Stomach smooth muscle (tissue), 2 donors: ENCODE results near the gene GABRG3.
"Not testable (repeated sequence)": the region's sequence is repeated elsewhere in the genome, so short reads cannot be mapped to it uniquely, and the experiment has no call there.

Source experiments
- H3K27ac ChIP-seq: one replicate; pipeline ENCODE4 v1.7.0; 2013; ENCODE audit warnings: mild to moderate bottlenecking, low read length, inconsistent platforms
- H3K27me3 ChIP-seq, 2 donors: one replicate each; pipeline ENCODE4 v1.7.0; 2013; ENCODE audit warnings: low read length in 2 of 2; ENCODE audit not compliant: insufficient read depth in 2 of 2, control insufficient read depth in 1 of 2
- H3K36me3 ChIP-seq, 2 donors: one replicate each; pipeline ENCODE4 v1.7.0; 2013; ENCODE audit warnings: low read length in 2 of 2; ENCODE audit not compliant: control insufficient read depth in 2 of 2, insufficient read depth in 2 of 2
- H3K4me1 ChIP-seq: one replicate; pipeline ENCODE4 v1.7.0; 2013; ENCODE audit warnings: low read length; ENCODE audit not compliant: control insufficient read depth, insufficient read depth
- H3K4me3 ChIP-seq, 2 donors: one replicate each; pipeline ENCODE4 v1.7.0; 2013; ENCODE audit warnings: low read length in 2 of 2
- H3K9ac ChIP-seq, 2 donors: one replicate each; pipeline ENCODE4 v1.7.0; 2013; ENCODE audit warnings: low read length in 2 of 2, mild to moderate bottlenecking in 1 of 2
- H3K9me3 ChIP-seq, 2 donors: one replicate each; pipeline ENCODE4 v1.7.0; 2013; ENCODE audit warnings: low read length in 2 of 2; ENCODE audit not compliant: control insufficient read depth in 2 of 2
- donor health status: healthy.
- donor health status: Pancreatic carcinoma.

Gene GABRG3

GRCh38 chr15:27352136-27352535 lies 381.2 kb downstream of the GABRG3 start:
- Histone ChIP-seq H3K9ac (no peak overlapping the region), H3K4me1 (no peaks in the 10 kb centered on the region), H3K27me3 (peaks cover 2 to 4% of the 10 kb centered on the region in 2 donors), H3K36me3 (no peaks in the 10 kb centered on the region), H3K27ac (no peak overlapping the region), H3K9me3 (no peaks in the 10 kb centered on the region), H3K4me3 (no peak overlapping the region)

GRCh38 chr15:27353856-27354255 lies 382.9 kb downstream of the GABRG3 start:
- no peaks in the 10 kb centered on the region for H3K36me3 ChIP-seq
- H3K27ac ChIP-seq: no peak overlapping the region
- H3K9me3 ChIP-seq: no peaks in the 10 kb centered on the region
- H3K4me1 ChIP-seq: no peaks in the 10 kb centered on the region
- H3K9ac ChIP-seq: no peak overlapping the region
- H3K27me3 ChIP-seq: peaks cover 9 to 10% of the 10 kb centered on the region in 2 donors
- no peak overlapping the region for H3K4me3 ChIP-seq

- H3K4me3 ChIP-seq: no peak overlapping the region
- no peaks in the 10 kb centered on the region for H3K4me1 ChIP-seq
- H3K27me3 ChIP-seq: peaks cover 9 to 12% of the 10 kb centered on the region in 2 donors
- no peak overlapping the region for H3K27ac ChIP-seq
- H3K9ac ChIP-seq: no peak overlapping the region
- no peaks in the 10 kb centered on the region for H3K9me3 ChIP-seq
- no peaks in the 10 kb centered on the region for H3K36me3 ChIP-seq
Measured at GRCh38 chr15:27358751-27359434, 387.9 kb downstream of the GABRG3 start.

- no peaks in the 10 kb centered on the region for H3K36me3 ChIP-seq
- H3K4me3 ChIP-seq: no peak overlapping the region
- H3K27me3 ChIP-seq: peaks cover 9 to 11% of the 10 kb centered on the region in 2 donors
- no peak overlapping the region for H3K27ac ChIP-seq
- H3K9me3 ChIP-seq: no peaks in the 10 kb centered on the region
- no peaks in the 10 kb centered on the region for H3K4me1 ChIP-seq
- H3K9ac ChIP-seq: no peak overlapping the region
Measured at GRCh38 chr15:27359586-27359985, 388.6 kb downstream of the GABRG3 start.

- H3K9me3 ChIP-seq: no peaks in the 10 kb centered on the region
- H3K36me3 ChIP-seq: no peaks in the 10 kb centered on the region
- H3K9ac ChIP-seq: no peak overlapping the region
- H3K27me3 ChIP-seq: peaks cover 9 to 11% of the 10 kb centered on the region in 2 donors
- no peak overlapping the region for H3K27ac ChIP-seq
- H3K4me1 ChIP-seq: no peaks in the 10 kb centered on the region
- H3K4me3 ChIP-seq: no peak overlapping the region
Measured at GRCh38 chr15:27360316-27360715, 389.3 kb downstream of the GABRG3 start.

GRCh38 chr15:27361438-27361837 lies 390.5 kb downstream of the GABRG3 start:
- H3K27me3 ChIP-seq: peaks cover 11 to 13% of the 10 kb centered on the region in 2 donors
- H3K4me3 ChIP-seq: no peak overlapping the region
- no peaks in the 10 kb centered on the region for H3K4me1 ChIP-seq
- H3K9me3 ChIP-seq: no peaks in the 10 kb centered on the region
- H3K36me3 ChIP-seq: no peaks in the 10 kb centered on the region
- H3K9ac ChIP-seq: no peak overlapping the region
- H3K27ac ChIP-seq: no peak overlapping the region

GRCh38 chr15:27365456-27365855 lies 394.5 kb downstream of the GABRG3 start:
- no peak overlapping the region for H3K4me3 ChIP-seq
- no peak overlapping the region for H3K27ac ChIP-seq
- no peaks in the 10 kb centered on the region for H3K9me3 ChIP-seq
- H3K36me3 ChIP-seq: no peaks in the 10 kb centered on the region
- H3K9ac ChIP-seq: no peak overlapping the region
- peaks cover 4 to 6% of the 10 kb centered on the region in 2 donors for H3K27me3 ChIP-seq
- H3K4me1 ChIP-seq: no peaks in the 10 kb centered on the region

GRCh38 chr15:27377391-27377790 lies 406.4 kb downstream of the GABRG3 start:
- not testable (repeated sequence) for H3K36me3 ChIP-seq, H3K9ac ChIP-seq, H3K27me3 ChIP-seq, H3K4me1 ChIP-seq, H3K4me3 ChIP-seq, H3K9me3 ChIP-seq, H3K27ac ChIP-seq

GRCh38 chr15:27382361-27383025 lies 411.5 kb downstream of the GABRG3 start:
- H3K27ac ChIP-seq: no peak overlapping the region
- no peaks in the 10 kb centered on the region for H3K27me3 ChIP-seq
- H3K36me3 ChIP-seq: no peaks in the 10 kb centered on the region
- H3K4me3 ChIP-seq: no peak overlapping the region
- no peaks in the 10 kb centered on the region for H3K4me1 ChIP-seq
- H3K9ac ChIP-seq: no peak overlapping the region
- H3K9me3 ChIP-seq: peaks cover 0 to 4% of the 10 kb centered on the region in 2 donors

- H3K27ac ChIP-seq: no peak overlapping the region
- H3K4me1 ChIP-seq: no peaks in the 10 kb centered on the region
- H3K9ac ChIP-seq: no peak overlapping the region
- peaks cover 0 to 4% of the 10 kb centered on the region in 2 donors for H3K9me3 ChIP-seq
- no peaks in the 10 kb centered on the region for H3K36me3 ChIP-seq
- H3K27me3 ChIP-seq: no peaks in the 10 kb centered on the region
- no peak overlapping the region for H3K4me3 ChIP-seq
Measured at GRCh38 chr15:27383726-27384125, 412.7 kb downstream of the GABRG3 start.

- Histone ChIP-seq H3K4me3 (no peak overlapping the region), H3K9me3 (no peaks in the 10 kb centered on the region), H3K27me3 (no peaks in the 10 kb centered on the region), H3K36me3 (no peaks in the 10 kb centered on the region), H3K27ac (no peak overlapping the region), H3K9ac (no peak overlapping the region), H3K4me1 (no peaks in the 10 kb centered on the region)
Measured at GRCh38 chr15:27392163-27392562, 421.2 kb downstream of the GABRG3 start.
